Naive thymus-derived CD4-positive, alpha-beta T cell (primary cell): Measurements from ENCODE around the gene NBEAL2. TPM values are rescaled to one million over a fixed set of nuclear protein-coding genes. Genes with fewer than 3 reads are reported as not detected.

Source experiments
- ATAC-seq: fragments of 150-1000 bp; cut with Tn5 transposase; 2 replicates; pipeline ENCODE4 v1.10.0; 2021; ENCODE audit warnings: mild to moderate bottlenecking, moderate library complexity
- CTCF ChIA-PET: fragments of 350-600 bp; sonication (Branson Sonifier 250); formaldehyde crosslinking; loops from one replicate; lab custom pipeline; 2021; ENCODE audit warnings: antibody characterized with exemption; lab: Charles Lee
- POLR2A ChIA-PET: fragments of 350-600 bp; sonication (Branson Sonifier 250); formaldehyde crosslinking; loops from one replicate; lab custom pipeline; 2021; ENCODE audit warnings: antibody characterized with exemption, inconsistent platforms; lab: Charles Lee
- DNase-seq, 9 donors: peaks; one replicate each; pipeline versions ENCODE4 v3.0.0 to v3.0.0-alpha.2; 2020 to 2022; ENCODE audit warnings: mixed read lengths in 1 of 9
- H3K27ac ChIP-seq: one replicate; pipeline ENCODE4 v1.7.0; 2013; ENCODE audit warnings: mild to moderate bottlenecking, low read depth, low read length, moderate library complexity
- H3K27me3 ChIP-seq, 2 donors: one replicate each; pipeline ENCODE4 v1.7.0; 2013; ENCODE audit warnings: low read length in 2 of 2, mild to moderate bottlenecking in 2 of 2, moderate library complexity in 2 of 2; ENCODE audit not compliant: control insufficient read depth in 2 of 2, insufficient read depth in 2 of 2
- H3K36me3 ChIP-seq, 3 experiments: 1 replicate in 2 of 3; 2 replicates in 1 of 3; pipeline ENCODE4 v1.7.0; 2013; ENCODE audit warnings: low read length in 3 of 3, mild to moderate bottlenecking in 3 of 3, moderate library complexity in 1 of 3; ENCODE audit not compliant: insufficient read depth in 3 of 3, control insufficient read depth in 2 of 3
- H3K4me1 ChIP-seq, 2 donors: one replicate each; pipeline ENCODE4 v1.7.0; 2013; ENCODE audit warnings: low read length in 2 of 2, mild to moderate bottlenecking in 2 of 2, moderate library complexity in 1 of 2; ENCODE audit not compliant: control insufficient read depth in 2 of 2, insufficient read depth in 2 of 2
- H3K4me3 ChIP-seq: 2 replicates; pipeline ENCODE4 v1.7.0; 2013; ENCODE audit warnings: mild to moderate bottlenecking, low read length
- H3K9me3 ChIP-seq, 3 experiments: 1 replicate in 2 of 3; 2 replicates in 1 of 3; pipeline ENCODE4 v1.7.0; 2013; ENCODE audit warnings: low read length in 3 of 3; ENCODE audit not compliant: control insufficient read depth in 2 of 3
- H3K27ac Mint-ChIP-seq, 9 donors: one replicate each; pipeline ENCODE4 v1.8.0; 2020 to 2022; ENCODE audit warnings: mixed read lengths in 9 of 9, mild to moderate bottlenecking in 8 of 9, moderate library complexity in 5 of 9, inconsistent platforms in 2 of 9
- H3K27me3 Mint-ChIP-seq, 5 donors: one replicate each; pipeline ENCODE4 v1.8.0; 2021 to 2022; ENCODE audit warnings: mixed read lengths in 5 of 5, mild to moderate bottlenecking in 1 of 5
- H3K36me3 Mint-ChIP-seq, 5 donors: one replicate each; pipeline ENCODE4 v1.8.0; 2020 to 2022; ENCODE audit warnings: mixed read lengths in 5 of 5, mild to moderate bottlenecking in 3 of 5, inconsistent platforms in 1 of 5
- H3K4me1 Mint-ChIP-seq, 7 donors: one replicate each; pipeline ENCODE4 v1.8.0; 2020 to 2022; ENCODE audit warnings: mixed read lengths in 7 of 7, mild to moderate bottlenecking in 3 of 7, inconsistent platforms in 1 of 7
- H3K4me3 Mint-ChIP-seq, 10 donors: one replicate each; pipeline ENCODE4 v1.8.0; 2020 to 2022; ENCODE audit warnings: mild to moderate bottlenecking in 10 of 10, mixed read lengths in 10 of 10, moderate library complexity in 6 of 10, inconsistent platforms in 2 of 10
- H3K9me3 Mint-ChIP-seq, 11 donors: one replicate each; pipeline ENCODE4 v1.8.0; 2020 to 2022; ENCODE audit warnings: mixed read lengths in 11 of 11, mild to moderate bottlenecking in 4 of 11, inconsistent platforms in 1 of 11, moderate library complexity in 1 of 11
- intact Hi-C, 2 donors: fragments of 100-400 bp; cut with micrococcal nuclease; formaldehyde crosslinking; loops; one replicate each; pipeline ENCODE4 v1.15.1; 2023
- polyA plus RNA-seq, 2 donors: library from polyadenylated mRNA; unstranded; fragments of 300-500 nt; fragmentation: Illumina TruSeq; gene quantifications; one replicate each; pipeline ENCODE4 v1.2.3, GENCODE V29; 2021
- total RNA-seq, 6 experiments: library from RNA in 5 of 6; stranded (reverse) in 5 of 6; gene quantifications; 1 replicate in 5 of 6; 2 replicates in 1 of 6; pipeline ENCODE4 v1.2.3 and lab custom pipeline; 2021 to 2026

NBEAL2 gene
- total and polyA plus RNA-seq, 7 experiments from 2014 or later = 1.7 to 289 (median 50.4) TPM

DNA sequence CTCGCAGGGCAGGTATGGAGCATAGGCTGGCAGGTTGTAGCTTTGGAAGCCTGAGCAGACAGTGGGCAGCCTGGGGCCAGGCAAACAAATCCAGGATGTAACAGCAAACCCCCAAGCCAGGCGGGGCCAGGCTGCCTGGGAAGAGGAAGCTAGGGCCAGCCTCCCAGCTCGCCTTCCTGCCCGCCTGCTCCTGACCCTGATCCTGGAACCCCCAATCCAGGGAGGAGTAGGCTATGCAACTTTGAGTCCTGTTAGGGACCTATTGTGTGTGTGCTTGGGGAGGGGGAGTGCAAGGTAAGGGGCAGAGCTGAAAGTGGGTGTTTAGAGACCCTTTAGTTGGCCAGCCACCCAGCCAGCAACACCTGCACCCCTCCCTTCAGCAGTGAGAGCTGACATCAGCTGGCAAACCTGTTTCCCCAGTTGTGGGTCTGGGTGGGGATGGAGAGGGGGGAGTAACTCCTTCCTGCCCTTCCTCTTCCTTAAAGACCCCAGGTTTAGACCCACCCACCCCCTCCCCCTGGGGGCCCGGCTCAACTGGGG is 2.5 kb downstream of the NBEAL2 start:
- H3K27ac ChIP-seq = no peak overlapping the region
- no peaks in the 10 kb centered on the region for H3K27me3 ChIP-seq
- CTCF ChIA-PET = interaction anchor here (0.6 kb wide), 2 partner anchors 17 to 1248 kb away, joined by 3 read pairs; no protein-coding TSS in a partner anchor
- intact Hi-C loops = no loop called here
- peaks cover 69 to 71% of the 10 kb centered on the region in 2 donors for H3K4me1 ChIP-seq
- no peaks in the 10 kb centered on the region for H3K9me3 Mint-ChIP-seq
- H3K9me3 ChIP-seq = no peaks in the 10 kb centered on the region
- peak overlapping the region in 8 of 10 donors; percentile 35 to 97 (median 60) for H3K4me3 Mint-ChIP-seq
- peaks cover 0 to 4% (median 0%) of the 10 kb centered on the region in 3 experiments for H3K36me3 ChIP-seq
- POLR2A ChIA-PET = interaction anchor here (1.0 to 1.2 kb wide), 3 partner anchors 12 to 26 kb away, joined by 3 to 4 read pairs (median 4); no protein-coding TSS in a partner anchor
- peak overlapping the region in 4 of 9 donors; percentile 24 to 55 (median 34) for H3K27ac Mint-ChIP-seq
- DNase-seq (no peak), ATAC-seq (no peak)
- H3K4me3 ChIP-seq = peak overlapping the region; percentile 17
- H3K4me1 Mint-ChIP-seq = peaks cover 50 to 84% (median 71%) of the 10 kb centered on the region in 7 donors
- peaks cover 0 to 8% (median 0%) of the 10 kb centered on the region in 5 donors for H3K36me3 Mint-ChIP-seq
- no peaks in the 10 kb centered on the region for H3K27me3 Mint-ChIP-seq

DNA sequence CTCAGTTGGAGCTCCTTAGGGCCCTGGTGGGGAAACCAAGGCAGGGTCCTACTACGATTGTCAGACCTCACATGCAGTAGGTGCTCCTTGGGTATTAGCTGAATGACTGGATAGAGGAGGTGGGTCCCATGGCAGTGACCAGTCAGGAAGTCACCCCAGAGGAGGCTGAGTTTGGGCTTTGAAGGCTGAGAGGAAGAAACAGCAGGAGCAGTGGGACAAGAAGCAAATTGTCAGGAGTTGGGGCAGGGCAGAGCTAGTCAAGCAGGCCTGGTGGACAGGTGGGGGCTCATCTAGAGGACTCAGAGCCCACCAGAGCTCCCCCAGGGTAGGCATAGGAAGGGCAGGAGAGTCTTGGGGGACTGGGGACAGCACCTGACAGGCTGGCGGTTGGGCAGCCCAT is 3.1 kb downstream of the NBEAL2 start:
- ATAC-seq (no peak), DNase-seq (no peak)
- peaks cover 52 to 84% (median 73%) of the 10 kb centered on the region in 7 donors for H3K4me1 Mint-ChIP-seq
- intact Hi-C loops = no loop called here
- CTCF ChIA-PET = interaction anchor here (0.6 to 0.7 kb wide), 2 partner anchors 11 to 1248 kb away, joined by 3 to 4 read pairs; no protein-coding TSS in a partner anchor
- POLR2A ChIA-PET = interaction anchor here (1.0 kb wide), 1 partner anchor 11 kb away, joined by 4 read pairs; no protein-coding TSS in a partner anchor
- Histone ChIP-seq H3K9me3 (no peaks in the 10 kb centered on the region), H3K4me3 (no peak overlapping the region), H3K36me3 (peaks cover 0 to 4% (median 0%) of the 10 kb centered on the region in 3 experiments), H3K27ac (no peak overlapping the region), H3K27me3 (no peaks in the 10 kb centered on the region), H3K4me1 (peaks cover 69 to 74% of the 10 kb centered on the region in 2 donors)
- H3K27me3 Mint-ChIP-seq = no peaks in the 10 kb centered on the region
- peak overlapping the region in 6 of 9 donors; percentile 10 to 74 (median 56) for H3K27ac Mint-ChIP-seq
- H3K9me3 Mint-ChIP-seq = no peaks in the 10 kb centered on the region
- peak overlapping the region in 2 of 10 donors; percentile 48 to 71 for H3K4me3 Mint-ChIP-seq
- peaks cover 0 to 8% (median 0%) of the 10 kb centered on the region in 5 donors for H3K36me3 Mint-ChIP-seq

DNA sequence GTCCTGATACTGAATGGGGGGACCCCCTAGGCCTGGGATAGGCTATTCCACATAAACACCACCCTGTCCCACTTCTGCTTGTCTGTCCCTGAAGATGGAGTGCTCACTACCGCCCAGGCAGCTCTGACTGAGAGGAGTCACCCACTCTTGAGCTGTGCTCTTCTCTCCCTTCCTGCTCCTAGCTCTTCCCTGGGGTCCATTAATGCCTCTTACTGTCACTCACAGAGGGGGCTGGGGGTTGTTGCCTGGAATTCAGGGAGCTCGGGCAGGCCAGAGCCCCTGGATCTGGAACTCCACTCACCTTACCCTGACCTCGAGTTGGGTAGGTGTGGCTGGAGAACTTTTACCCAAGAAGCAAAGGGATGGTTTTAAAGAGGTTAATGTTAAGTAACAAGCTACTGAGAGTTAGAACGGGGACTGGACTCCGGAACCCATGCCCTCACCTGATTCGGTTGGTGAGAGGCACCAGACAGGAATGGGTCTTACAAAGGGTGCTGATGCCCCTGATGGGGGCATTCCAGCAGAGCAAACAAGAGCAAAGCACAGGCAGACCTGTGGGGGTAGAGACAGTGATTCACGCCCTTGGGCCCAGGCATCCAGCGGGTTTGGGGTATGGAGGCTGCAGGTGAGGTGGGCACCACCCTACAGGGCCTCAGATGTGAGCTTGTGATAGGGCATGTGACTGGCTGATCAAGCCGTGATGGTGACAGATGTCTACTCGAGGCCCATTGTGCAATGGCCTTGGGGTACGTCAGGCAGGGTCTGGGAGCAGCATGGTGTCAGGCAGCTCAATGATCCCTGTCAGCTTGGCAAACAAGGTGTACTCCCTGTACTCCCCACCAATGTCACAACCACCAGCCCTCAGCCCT is 5.4 kb downstream of the NBEAL2 start:
- Histone ChIP-seq H3K27ac (no peak overlapping the region), H3K9me3 (no peaks in the 10 kb centered on the region), H3K4me3 (no peak overlapping the region), H3K27me3 (no peaks in the 10 kb centered on the region), H3K4me1 (peaks cover 71 to 80% of the 10 kb centered on the region in 2 donors), H3K36me3 (no peaks in the 10 kb centered on the region)
- ChIA-PET CTCF (no interaction called here), POLR2A (interaction anchor here (5.3 kb wide), 1 partner anchor 8 kb away, joined by 37 read pairs; the partner anchor contains the start of genes CCDC12 and NBEAL2)
- H3K36me3 Mint-ChIP-seq = peaks cover 0 to 22% (median 0%) of the 10 kb centered on the region in 5 donors
- H3K27ac Mint-ChIP-seq = peak overlapping the region in 7 of 9 donors; percentile 18 to 84 (median 67)
- intact Hi-C loops = no loop called here
- ATAC-seq (no peak), DNase-seq (no peak)
- no peaks in the 10 kb centered on the region for H3K9me3 Mint-ChIP-seq
- H3K4me3 Mint-ChIP-seq = peak overlapping the region in 6 of 10 donors; percentile 17 to 78 (median 41)
- peaks cover 54 to 91% (median 83%) of the 10 kb centered on the region in 7 donors for H3K4me1 Mint-ChIP-seq
- no peaks in the 10 kb centered on the region for H3K27me3 Mint-ChIP-seq

DNA sequence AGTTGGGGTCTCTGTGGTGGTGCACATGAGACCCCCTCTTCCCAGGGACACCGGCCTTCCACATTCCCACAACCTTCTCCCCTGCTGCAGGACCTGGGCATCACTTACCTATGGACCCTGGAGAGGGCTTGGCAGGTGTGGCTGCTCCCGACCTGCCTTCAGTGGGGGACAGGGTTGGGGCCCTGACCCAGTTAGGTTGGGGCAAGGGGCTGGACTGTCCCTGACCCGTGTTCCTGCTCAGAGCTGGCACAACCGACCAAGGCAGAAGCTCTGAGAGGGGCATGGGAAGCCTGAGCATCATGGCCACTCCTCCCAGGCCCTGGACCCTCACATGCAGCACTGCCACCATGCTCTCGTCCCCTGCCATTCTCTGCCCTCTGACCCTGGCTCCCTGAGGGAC is 6.1 kb downstream of the NBEAL2 start:
- H3K36me3 Mint-ChIP-seq = peaks cover 0 to 28% (median 0%) of the 10 kb centered on the region in 5 donors
- no peaks in the 10 kb centered on the region for H3K9me3 Mint-ChIP-seq
- POLR2A ChIA-PET = interaction anchor here (5.3 kb wide), 1 partner anchor 8 kb away, joined by 37 read pairs; the partner anchor contains the start of genes CCDC12 and NBEAL2

DNA sequence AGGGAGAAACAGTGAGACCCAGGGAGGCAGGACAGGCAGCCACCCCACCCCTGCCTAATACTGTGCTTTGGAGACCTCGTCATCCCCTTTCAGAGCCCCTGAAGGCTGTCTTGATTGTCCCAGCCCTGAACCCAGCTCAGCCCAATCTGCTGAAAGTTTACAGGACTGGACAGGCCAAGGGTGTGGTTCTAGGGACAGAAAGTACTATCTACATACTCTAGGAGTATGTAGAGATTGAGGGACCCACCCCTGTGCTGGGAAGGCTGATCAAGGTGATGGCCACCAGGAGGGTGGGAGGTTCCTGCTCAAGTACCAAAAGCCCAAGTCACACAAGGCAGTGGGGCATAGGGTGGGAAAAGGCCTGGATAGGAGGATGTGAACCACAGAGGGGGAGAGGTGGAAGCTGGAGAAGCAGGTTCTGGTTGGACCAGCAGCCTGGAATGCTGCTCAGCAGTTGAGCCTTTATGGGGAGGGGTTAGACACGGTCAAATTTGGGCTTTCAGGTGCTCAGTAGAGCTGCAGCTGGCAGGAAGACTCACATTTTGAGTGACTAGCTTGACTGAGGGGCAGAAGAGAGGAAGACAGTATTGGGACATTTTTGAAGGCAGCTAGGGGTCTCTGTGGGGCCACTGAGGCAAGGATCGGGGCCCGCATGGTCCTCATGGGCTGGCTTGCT is 6.7 kb downstream of the NBEAL2 start:
- H3K27me3 Mint-ChIP-seq = no peaks in the 10 kb centered on the region
- H3K4me3 Mint-ChIP-seq = peak overlapping the region; percentile 48 to 91 (median 78)
- Histone ChIP-seq H3K36me3 (no peaks in the 10 kb centered on the region), H3K27me3 (no peaks in the 10 kb centered on the region), H3K4me1 (peaks cover 65 to 72% of the 10 kb centered on the region in 2 donors), H3K4me3 (no peak overlapping the region), H3K9me3 (no peaks in the 10 kb centered on the region), H3K27ac (no peak overlapping the region)
- ATAC-seq (no peak), DNase-seq (no peak)
- intact Hi-C loops = no loop called here
- H3K27ac Mint-ChIP-seq = peak overlapping the region; percentile 35 to 92 (median 82)
- ChIA-PET POLR2A (interaction anchor here (5.3 kb wide), 1 partner anchor 9 kb away, joined by 37 read pairs; the partner anchor contains the start of genes CCDC12 and NBEAL2), CTCF (interaction anchor here (1.3 kb wide), 1 partner anchor 12 kb away, joined by 5 read pairs; no protein-coding TSS in a partner anchor)
- H3K36me3 Mint-ChIP-seq = peaks cover 0 to 28% (median 0%) of the 10 kb centered on the region in 5 donors
- no peaks in the 10 kb centered on the region for H3K9me3 Mint-ChIP-seq
- H3K4me1 Mint-ChIP-seq = peaks cover 62 to 93% (median 84%) of the 10 kb centered on the region in 7 donors

More for the DNA sequence above, 6.1 kb downstream of the NBEAL2 start:
- DNase-seq = no peak
- intact Hi-C loops = no loop called here
- peaks cover 61 to 95% (median 88%) of the 10 kb centered on the region in 7 donors for H3K4me1 Mint-ChIP-seq
- no peak overlapping the region for H3K27ac ChIP-seq
- no peak overlapping the region for H3K4me3 ChIP-seq
- peaks cover 69 to 78% of the 10 kb centered on the region in 2 donors for H3K4me1 ChIP-seq
- no peaks in the 10 kb centered on the region for H3K36me3 ChIP-seq
- H3K27me3 Mint-ChIP-seq = no peaks in the 10 kb centered on the region
- no peaks in the 10 kb centered on the region for H3K9me3 ChIP-seq
- H3K27me3 ChIP-seq = no peaks in the 10 kb centered on the region
- peak overlapping the region in 2 of 10 donors; percentile 28 to 78 for H3K4me3 Mint-ChIP-seq
- H3K27ac Mint-ChIP-seq = peak overlapping the region in 5 of 9 donors; percentile 17 to 87 (median 84)
- no peak for ATAC-seq
- CTCF ChIA-PET = no interaction called here
